H1 (cell line): ENCODE data around the gene TK2. TPM values are rescaled to one million over a fixed set of nuclear protein-coding genes. Genes with fewer than 3 reads are reported as not detected.

Source experiments
- CTCF ChIA-PET: fragments of 300-600 bp; sonication (Branson Sonifier 250); formaldehyde crosslinking; loops from one replicate; lab custom pipeline; 2021; ENCODE audit not compliant: partially characterized antibody; lab: Charles Lee
- POLR2A ChIA-PET: fragments of 300-600 bp; sonication (Branson Sonifier 250); formaldehyde crosslinking; loops from one replicate; lab custom pipeline; 2021; ENCODE audit warnings: inconsistent platforms; ENCODE audit not compliant: partially characterized antibody; lab: Charles Lee
- DNase-seq, 2 experiments: peaks; one replicate each; pipeline versions ENCODE4 v3.0.0 to v3.0.0-alpha.2; 2010 to 2022; ENCODE audit warnings: low spot score in 2 of 2, low read depth in 1 of 2, mixed read lengths in 1 of 2
- FAIRE-seq: peaks from 2 replicates; lab custom pipeline; 2011; peaks lifted over from hg19 to GRCh38; lab: Jason Lieb, UNC
- H2AFZ ChIP-seq: 2 replicates; pipeline ENCODE4 v1.8.1; 2012; ENCODE audit warnings: low read length, inconsistent platforms
- H2AK5ac ChIP-seq: 2 replicates; pipeline ENCODE4 v1.6.1; 2013; ENCODE audit warnings: low read depth, low read length
- H2BK120ac ChIP-seq: replicated peaks from 2 replicates; pipeline ENCODE3; 2013; ENCODE audit warnings: low read depth, low read length, inconsistent platforms
- H2BK12ac ChIP-seq: 2 replicates; pipeline ENCODE4 v1.6.1; 2013; ENCODE audit warnings: low read depth, low read length
- H2BK15ac ChIP-seq: 2 replicates; pipeline ENCODE4 v1.6.1; 2013; ENCODE audit warnings: low read length
- H2BK20ac ChIP-seq: 2 replicates; pipeline ENCODE4 v1.6.1; 2013; ENCODE audit warnings: low read length
- H2BK5ac ChIP-seq: 2 replicates; pipeline ENCODE4 v1.6.1; 2013; ENCODE audit warnings: low read depth, low read length
- H3K14ac ChIP-seq: 2 replicates; pipeline ENCODE4 v1.6.1; 2013; ENCODE audit warnings: inconsistent platforms; ENCODE audit not compliant: insufficient read length
- H3K18ac ChIP-seq: 2 replicates; pipeline ENCODE4 v1.6.1; 2013; ENCODE audit warnings: low read length; ENCODE audit errors: extremely low read depth
- H3K23ac ChIP-seq: 2 replicates; pipeline ENCODE4 v1.6.1; 2013; ENCODE audit warnings: inconsistent platforms; ENCODE audit not compliant: insufficient read length
- H3K23me2 ChIP-seq: 2 replicates; pipeline ENCODE4 v1.6.1; 2013; ENCODE audit warnings: low read depth, low read length
- H3K27ac ChIP-seq: 2 replicates; pipeline ENCODE4 v1.6.1; 2011; ENCODE audit warnings: low read depth, low read length, inconsistent platforms
- H3K27me3 ChIP-seq, 4 experiments: replicated peaks in 1 of 4; 1 replicate in 1 of 4; 2 replicates in 3 of 4; pipeline versions ENCODE4 v1.6.1 to v1.8.1; 2011 to 2013; ENCODE audit warnings: low read length in 3 of 4, mild to moderate bottlenecking in 3 of 4, inconsistent platforms in 2 of 4, mixed read lengths in 2 of 4, moderate library complexity in 1 of 4; ENCODE audit not compliant: control insufficient read depth in 3 of 4, insufficient read depth in 3 of 4; ENCODE audit errors: extremely low read depth in 1 of 4
- H3K36me3 ChIP-seq, 4 experiments: 2 replicates each; pipeline versions ENCODE4 v1.6.1 to v1.8.1; 2011 to 2013; ENCODE audit warnings: mild to moderate bottlenecking in 4 of 4, low read length in 3 of 4, moderate library complexity in 2 of 4, control low read depth in 1 of 4, inconsistent platforms in 1 of 4; ENCODE audit not compliant: insufficient read depth in 4 of 4, control insufficient read depth in 2 of 4
- H3K4ac ChIP-seq: replicated peaks from 2 replicates; pipeline ENCODE3; 2013; ENCODE audit warnings: low read length, low read depth, mixed read lengths, inconsistent platforms; ENCODE audit not compliant: insufficient read length
- H3K4me1 ChIP-seq, 4 experiments: replicated peaks in 1 of 4; 1 replicate in 1 of 4; 2 replicates in 3 of 4; pipeline versions ENCODE4 v1.6.1 to v1.8.1; 2011 to 2013; ENCODE audit warnings: low read length in 3 of 4, inconsistent platforms in 2 of 4, mixed read lengths in 1 of 4; ENCODE audit not compliant: insufficient read depth in 4 of 4, control insufficient read depth in 3 of 4
- H3K4me2 ChIP-seq, 2 experiments: 2 replicates each; pipeline versions ENCODE4 v1.6.1 to v1.8.1; 2011 to 2013; ENCODE audit warnings: low read depth in 2 of 2, low read length in 2 of 2, control low read depth in 1 of 2, inconsistent platforms in 1 of 2, mild to moderate bottlenecking in 1 of 2; ENCODE audit not compliant: insufficient read depth in 1 of 2
- H3K4me3 ChIP-seq, 4 experiments: fragments of 200-600, 300-600 bp in 1 of 4; sonication (generic), shearing (Covaris generic), sonication (Bioruptor Twin) in 1 of 4; 2 replicates each; pipeline versions ENCODE4 v1.5.1 to v1.8.1; 2011 to 2016; ENCODE audit warnings: low read length in 4 of 4, low read depth in 3 of 4, control low read depth in 2 of 4, inconsistent platforms in 2 of 4, mild to moderate bottlenecking in 2 of 4, mixed read lengths in 1 of 4, moderate library complexity in 1 of 4; ENCODE audit not compliant: insufficient read depth in 2 of 4; ENCODE audit errors: extremely low read depth in 1 of 4
- H3K56ac ChIP-seq: replicated peaks from 2 replicates; pipeline ENCODE3; 2013; ENCODE audit warnings: low read depth, mild to moderate bottlenecking, mixed read lengths, low read length, inconsistent platforms; ENCODE audit not compliant: insufficient read length
- H3K79me1 ChIP-seq: 2 replicates; pipeline ENCODE4 v1.6.1; 2013; ENCODE audit warnings: low read depth, low read length, control low read depth
- H3K79me2 ChIP-seq, 2 experiments: 2 replicates each; pipeline versions ENCODE4 v1.6.1 to v1.8.1; 2012 to 2013; ENCODE audit warnings: low read length in 2 of 2, mild to moderate bottlenecking in 2 of 2, inconsistent platforms in 1 of 2; ENCODE audit not compliant: insufficient read depth in 2 of 2, control insufficient read depth in 1 of 2
- H3K9ac ChIP-seq, 4 experiments: replicated peaks in 1 of 4; 1 replicate in 1 of 4; 2 replicates in 3 of 4; pipeline versions ENCODE4 v1.6.1 to v1.8.1; 2011 to 2013; ENCODE audit warnings: low read depth in 3 of 4, low read length in 3 of 4, control low read depth in 2 of 4, mild to moderate bottlenecking in 2 of 4, moderate library complexity in 2 of 4, inconsistent platforms in 1 of 4; ENCODE audit errors: extremely low read depth in 1 of 4
- H3K9me3 ChIP-seq, 2 experiments: 2 replicates each; pipeline versions ENCODE4 v1.6.1 to v1.8.1; 2012 to 2013; ENCODE audit warnings: mild to moderate bottlenecking in 2 of 2, moderate library complexity in 2 of 2, control low read depth in 1 of 2, inconsistent platforms in 1 of 2, low read depth in 1 of 2, low read length in 1 of 2, mixed read lengths in 1 of 2; ENCODE audit not compliant: insufficient read depth in 2 of 2
- H4K20me1 ChIP-seq, 2 experiments: replicated peaks in 1 of 2; 2 replicates each; pipeline versions ENCODE3 to v1.8.1; 2011 to 2013; ENCODE audit warnings: inconsistent platforms in 2 of 2, low read length in 2 of 2, mild to moderate bottlenecking in 1 of 2; ENCODE audit not compliant: insufficient read depth in 2 of 2, control insufficient read depth in 1 of 2
- H4K5ac ChIP-seq: 2 replicates; pipeline ENCODE4 v1.6.1; 2013; ENCODE audit warnings: low read length, low read depth, mixed read lengths, inconsistent platforms; ENCODE audit not compliant: insufficient read length
- H4K8ac ChIP-seq: 2 replicates; pipeline ENCODE4 v1.8.0; 2013; ENCODE audit warnings: mild to moderate bottlenecking, moderate library complexity, low read length, inconsistent platforms; ENCODE audit not compliant: insufficient read depth; ENCODE audit errors: extremely low read depth
- H4K91ac ChIP-seq: replicated peaks from 2 replicates; pipeline ENCODE3; 2013; ENCODE audit warnings: low read length, mixed read lengths, inconsistent platforms; ENCODE audit not compliant: insufficient read length
- CEBPB ChIP-seq: IDR thresholded peaks from 2 replicates; pipeline ENCODE4 v1.6.1; 2012; ENCODE audit warnings: low read depth, low read length
- E2F6 ChIP-seq: IDR thresholded peaks from 2 replicates; pipeline ENCODE4 v1.6.1; 2012; ENCODE audit warnings: inconsistent platforms
- KDM4A ChIP-seq: IDR thresholded peaks from one replicate; pipeline ENCODE4 v1.7.1; 2012; ENCODE audit warnings: low read depth, mild to moderate bottlenecking, moderate library complexity, low read length, inconsistent platforms; ENCODE audit not compliant: severe bottlenecking
- SP4 ChIP-seq: IDR thresholded peaks from 2 replicates; pipeline ENCODE4 v1.6.1; 2012; ENCODE audit warnings: low read length, inconsistent platforms
- TEAD4 ChIP-seq: IDR thresholded peaks from 2 replicates; pipeline ENCODE4 v1.6.1; 2012; ENCODE audit warnings: low read depth, low read length, inconsistent platforms, mixed read lengths
- WGBS, 2 experiments: shearing (Covaris generic) in 1 of 2; methylation state at CpG; one replicate each; pipeline versions ENCODE4 v1.1.6 to v1.1.7; 2013 to 2015; ENCODE audit warnings: low lambda C conversion rate in 2 of 2, mixed read lengths in 2 of 2, inconsistent platforms in 1 of 2, low coverage in 1 of 2, missing lambda C conversion rate in 1 of 2; ENCODE audit not compliant: insufficient replicate concordance in 2 of 2, insufficient coverage in 1 of 2, insufficient read length in 1 of 2; ENCODE audit errors: extremely low coverage in 1 of 2, missing lambda C conversion rate in 1 of 2; 5-methylcytosine and 5-hydroxymethylcytosine counted together
- polyA plus RNA-seq, 7 experiments: library from polyadenylated mRNA; depleted of rRNA in 3 of 7; stranded (reverse) in 5 of 7; unstranded in 2 of 7; fragments of >200 nt in 5 of 7; fragments of 200-250 nt in 2 of 7; gene quantifications; 1 replicate in 5 of 7; 2 replicates in 1 of 7; 4 replicates in 1 of 7; pipeline versions ENCODE4 v1.2.1 to v1.2.3, GENCODE V29; 2011 to 2013; ENCODE audit warnings: missing spikeins in 2 of 7, mixed read lengths in 2 of 7
- total RNA-seq: library from RNA; stranded (reverse); fragmentation: NEBNext Ultra II Directional; extraction: Animal tissue kit (Norgen Biotek cat#: 25700); gene quantifications from 2 replicates; pipeline ENCODE4 v1.2.1, GENCODE V29; 2021
- TF ChIP-seq, protein P1 (sequence below): IDR thresholded peaks from 2 replicates; pipeline ENCODE4 v1.6.1; 2011; ENCODE audit warnings: low read depth, mild to moderate bottlenecking, low read length; ENCODE audit not compliant: insufficient read depth
- TF ChIP-seq, protein P2 (sequence below): IDR thresholded peaks from 2 replicates; pipeline ENCODE4 v1.6.1; 2012; ENCODE audit warnings: low read length, inconsistent platforms

The TK2 gene
- total and polyA plus RNA-seq, 2 of the 8 experiments (the other 6 are each of a cell fraction or from before 2014, with no cell fraction given) = 2.7 to 3.6 TPM

- no peak for FAIRE-seq
- Histone ChIP-seq H4K5ac (no peak overlapping the region), H3K79me1 (no peaks in the 10 kb centered on the region), H3K79me2 (no peaks in the 10 kb centered on the region), H3K23me2 (no peaks in the 10 kb centered on the region), H3K4ac (no peak overlapping the region), H2BK15ac (no peak overlapping the region), H2AFZ (no peak overlapping the region), H3K4me2 (no peak overlapping the region), H3K9ac (no peak overlapping the region), H4K20me1 (no peaks in the 10 kb centered on the region), H2BK5ac (no peak overlapping the region), H3K4me1 (peaks cover 0 to 11% (median 3%) of the 10 kb centered on the region in 4 experiments; a peak in 6 of 7 replicates), H4K8ac (peak overlapping the region; percentile 22; the same call in 1 of the 2 replicates), H3K27ac (no peak overlapping the region), H2AK5ac (no peak overlapping the region), H3K9me3 (no peaks in the 10 kb centered on the region), H2BK12ac (no peak overlapping the region; the same call in 1 of the 2 replicates), H3K36me3 (no peaks in the 10 kb centered on the region; a peak in 1 of 8 replicates), H3K14ac (no peak overlapping the region), H2BK120ac (no peak overlapping the region), H3K4me3 (no peak overlapping the region), H3K56ac (no peak overlapping the region), H3K23ac (no peak overlapping the region), H4K91ac (no peak overlapping the region), H3K27me3 (peaks cover 0 to 3% (median 0%) of the 10 kb centered on the region in 4 experiments; a peak in 1 of 7 replicates), H2BK20ac (no peak overlapping the region), H3K18ac (no peak overlapping the region)
- no peak for DNase-seq
- CTCF ChIA-PET = interaction anchor here (0.7 to 15.3 kb wide), 21 partner anchors 8 to 213 kb away, joined by 3 to 226 read pairs (median 5); partner anchors contain the start of gene BEAN1
- POLR2A ChIA-PET = interaction anchor here (1.1 kb wide), 1 partner anchor 32 kb away, joined by 3 read pairs; no protein-coding TSS in a partner anchor
- 82% methylated on average over 5 of the region's 5 CpGs; no CpG with 5 or more reads in 1 of the 2 experiments for WGBS, 2 experiments
- TF ChIP-seq, protein P1, sequence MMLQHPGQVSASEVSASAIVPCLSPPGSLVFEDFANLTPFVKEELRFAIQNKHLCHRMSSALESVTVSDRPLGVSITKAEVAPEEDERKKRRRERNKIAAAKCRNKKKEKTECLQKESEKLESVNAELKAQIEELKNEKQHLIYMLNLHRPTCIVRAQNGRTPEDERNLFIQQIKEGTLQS = no peak
- TF ChIP-seq E2F6 = no peak
- TF ChIP-seq TEAD4 = no peak
- TF ChIP-seq KDM4A = no peak
- TF ChIP-seq SP4 = no peak
- TF ChIP-seq, protein P2, sequence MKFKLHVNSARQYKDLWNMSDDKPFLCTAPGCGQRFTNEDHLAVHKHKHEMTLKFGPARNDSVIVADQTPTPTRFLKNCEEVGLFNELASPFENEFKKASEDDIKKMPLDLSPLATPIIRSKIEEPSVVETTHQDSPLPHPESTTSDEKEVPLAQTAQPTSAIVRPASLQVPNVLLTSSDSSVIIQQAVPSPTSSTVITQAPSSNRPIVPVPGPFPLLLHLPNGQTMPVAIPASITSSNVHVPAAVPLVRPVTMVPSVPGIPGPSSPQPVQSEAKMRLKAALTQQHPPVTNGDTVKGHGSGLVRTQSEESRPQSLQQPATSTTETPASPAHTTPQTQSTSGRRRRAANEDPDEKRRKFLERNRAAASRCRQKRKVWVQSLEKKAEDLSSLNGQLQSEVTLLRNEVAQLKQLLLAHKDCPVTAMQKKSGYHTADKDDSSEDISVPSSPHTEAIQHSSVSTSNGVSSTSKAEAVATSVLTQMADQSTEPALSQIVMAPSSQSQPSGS = no peak
- no peak for TF ChIP-seq CEBPB
These were observed 70.2 kb downstream of the TK2 start for GRCh38 chr16:66479661-66480264.
